Forelimb muscle (tissue), 1 donor: ENCODE data around the gene WDR73. TPM values are rescaled to one million over a fixed set of nuclear protein-coding genes. Genes with fewer than 3 reads are reported as not detected.
"Not testable (repeated sequence)": the region's sequence is repeated elsewhere in the genome, so short reads cannot be mapped to it uniquely, and the experiment has no call there.

Source experiments
- DNase-seq: peaks from one replicate; pipeline ENCODE4 v3.0.0-alpha.2; 2013; ENCODE audit warnings: low read depth
- polyA plus RNA-seq: library from polyadenylated mRNA; unstranded; fragments of 120-200 nt; gene quantifications from one replicate; pipeline ENCODE4 v1.2.1, GENCODE V29; 2013; ENCODE audit not compliant: insufficient read length

The WDR73 gene
- polyA plus RNA-seq: 16.9 TPM

- DNase-seq: peak; percentile 92
Measured at GRCh38 chr15:84653910-84654688, at the start of gene WDR73. Gene WDR73, minus strand, starts transcription at chr15:84654283. Its CDS starts 9 bp downstream, at chr15:84654274.

- DNase-seq: no peak
Measured at GRCh38 chr15:84703808-84704207, 49.7 kb upstream of the WDR73 start.

DNA sequence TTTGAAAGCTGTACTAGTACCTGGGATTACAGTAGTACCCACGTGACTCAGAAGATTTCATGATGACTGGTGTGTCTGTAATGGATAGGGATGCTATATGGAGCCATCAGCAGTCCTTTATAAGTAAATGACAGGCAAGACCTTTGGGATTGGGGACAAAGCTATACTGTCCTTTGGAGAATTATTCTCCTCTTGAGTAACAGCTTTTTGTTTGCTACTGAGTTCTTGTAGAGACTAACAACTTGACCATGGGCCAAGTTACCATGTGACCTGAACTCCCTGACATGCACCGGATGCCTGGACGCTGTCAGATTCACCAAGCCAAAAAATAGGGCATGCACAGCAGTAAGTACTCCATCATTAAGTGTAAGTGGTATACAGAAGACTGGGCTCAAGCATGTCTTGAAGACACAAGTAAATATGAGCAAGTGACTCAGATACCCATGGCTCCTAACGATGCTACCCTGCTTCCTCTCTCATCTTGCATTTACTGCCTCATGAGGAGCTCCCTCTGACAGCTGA lies 48.9 kb upstream of the WDR73 start:
- DNase-seq: no peak

DNA sequence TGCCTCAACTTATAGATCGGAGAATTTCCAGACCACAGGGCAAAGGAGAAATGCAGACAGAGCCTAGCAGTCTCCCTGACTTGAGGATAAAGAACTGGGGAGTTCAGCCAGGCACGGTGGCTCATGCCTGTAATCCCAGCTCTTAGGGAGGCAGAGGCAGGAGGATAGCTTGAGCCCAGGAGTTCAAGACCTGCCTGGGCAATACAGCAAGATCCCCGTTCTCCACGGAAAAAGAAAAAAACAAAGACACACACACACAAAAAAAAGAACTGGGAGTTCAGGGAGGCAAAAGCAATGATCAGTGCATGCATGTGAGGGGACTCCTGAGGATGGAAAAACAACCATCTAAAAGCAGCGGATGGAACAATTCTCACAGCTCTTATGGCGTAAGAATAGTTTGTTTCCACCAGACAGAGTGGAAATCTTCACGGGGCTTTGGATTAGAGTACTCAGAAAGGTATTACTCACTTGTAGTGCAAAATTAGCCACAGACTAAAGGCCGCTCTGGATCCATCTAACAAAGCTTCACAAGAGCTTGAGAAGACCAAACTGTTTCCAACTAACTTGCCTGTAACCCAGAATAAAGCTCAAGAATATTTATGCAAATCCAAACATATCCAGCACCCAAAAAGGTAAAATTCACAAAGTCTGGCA lies 45.6 kb upstream of the WDR73 start:
- DNase-seq: no peak

- DNase-seq: no peak
Measured at GRCh38 chr15:84697236-84697990, 43.3 kb upstream of the WDR73 start.

DNA sequence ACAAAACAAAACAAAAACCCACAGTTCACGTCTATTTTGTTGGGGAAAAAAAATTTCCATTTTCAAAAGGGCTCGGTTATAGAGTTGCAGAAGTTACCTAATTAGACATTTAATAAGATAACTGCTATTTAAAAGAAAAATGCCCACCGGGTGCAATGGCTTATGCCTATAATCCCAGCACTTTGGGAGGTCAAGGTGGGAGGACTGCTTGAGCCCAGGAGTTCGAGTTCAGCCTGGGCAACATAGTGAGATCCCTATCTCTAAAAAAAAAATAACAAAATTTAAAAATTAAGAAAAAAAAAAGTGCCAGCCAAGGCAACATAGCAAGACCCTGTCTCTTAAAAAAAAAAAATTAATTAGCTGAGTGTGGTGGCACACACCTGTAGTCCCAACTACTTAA lies 42.7 kb upstream of the WDR73 start:
- DNase-seq: no peak

- DNase-seq: no peak
Measured at GRCh38 chr15:84690342-84690741, 36.3 kb upstream of the WDR73 start.

GRCh38 chr15:84689858-84690257 lies 35.8 kb upstream of the WDR73 start:
- no peak for DNase-seq

GRCh38 chr15:84686446-84686845 lies 32.4 kb upstream of the WDR73 start:
- not testable (repeated sequence) for DNase-seq

- DNase-seq: no peak
Measured at GRCh38 chr15:84685304-84685703, 31.2 kb upstream of the WDR73 start.

- DNase-seq: no peak
Measured at GRCh38 chr15:84684092-84684491, 30.0 kb upstream of the WDR73 start.

DNA sequence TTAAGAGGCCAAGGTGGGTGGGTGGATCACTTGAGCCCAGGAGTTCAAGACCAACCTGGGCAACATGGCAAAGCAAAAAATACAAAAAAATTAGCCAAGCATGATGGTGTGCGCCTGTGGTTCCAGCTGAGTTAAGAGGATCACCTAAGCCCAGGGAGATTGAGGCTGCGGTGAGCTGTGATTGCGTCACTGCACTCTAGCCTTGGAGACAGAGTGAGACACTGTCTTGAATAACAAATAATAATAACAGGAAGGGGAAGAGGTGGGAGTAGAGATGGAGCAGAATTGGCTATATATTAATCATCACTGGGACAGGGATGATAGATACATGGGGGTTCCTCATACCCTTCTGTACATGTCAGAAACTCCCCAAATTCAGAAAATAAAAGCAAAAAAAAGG lies 27.7 kb upstream of the WDR73 start:
- DNase-seq: no peak

DNA sequence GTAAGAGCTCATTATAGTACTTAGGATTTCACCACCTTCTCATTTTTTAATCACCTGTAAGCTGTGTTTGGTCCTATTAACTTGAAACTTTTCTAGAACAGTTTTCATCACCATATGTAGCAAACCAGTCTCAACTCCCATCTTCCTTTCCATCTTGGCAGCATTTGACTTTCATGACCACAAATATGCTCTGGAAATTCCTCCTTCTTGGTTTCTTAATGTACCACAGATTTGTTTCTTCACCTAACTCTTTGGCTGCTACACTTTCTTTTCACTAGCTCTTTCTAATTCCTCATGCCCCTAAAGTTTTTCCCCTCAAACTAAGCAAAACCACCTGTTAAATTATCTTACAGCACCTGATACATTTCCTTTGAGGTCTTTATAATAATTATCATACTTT lies 17.1 kb upstream of the WDR73 start:
- DNase-seq: no peak

DNA sequence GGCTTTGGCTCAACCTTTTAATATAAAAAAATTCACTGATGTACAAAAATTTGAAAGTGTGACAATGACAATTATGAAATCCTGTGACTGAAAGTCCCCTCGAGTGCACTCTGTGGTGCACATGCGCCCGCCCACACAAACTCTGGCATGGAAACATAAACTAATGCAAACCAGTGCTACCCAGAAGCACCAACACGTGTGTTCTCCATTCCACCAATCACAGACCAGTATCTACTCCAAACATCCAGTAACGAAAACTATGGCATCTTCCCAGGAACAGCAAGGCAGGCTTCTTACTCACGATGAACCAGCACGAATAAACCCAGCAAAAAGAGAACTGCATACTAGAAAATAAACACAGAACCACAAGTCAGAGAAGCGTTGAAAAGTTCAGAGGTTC lies 15.6 kb upstream of the WDR73 start:
- DNase-seq: no peak

DNA sequence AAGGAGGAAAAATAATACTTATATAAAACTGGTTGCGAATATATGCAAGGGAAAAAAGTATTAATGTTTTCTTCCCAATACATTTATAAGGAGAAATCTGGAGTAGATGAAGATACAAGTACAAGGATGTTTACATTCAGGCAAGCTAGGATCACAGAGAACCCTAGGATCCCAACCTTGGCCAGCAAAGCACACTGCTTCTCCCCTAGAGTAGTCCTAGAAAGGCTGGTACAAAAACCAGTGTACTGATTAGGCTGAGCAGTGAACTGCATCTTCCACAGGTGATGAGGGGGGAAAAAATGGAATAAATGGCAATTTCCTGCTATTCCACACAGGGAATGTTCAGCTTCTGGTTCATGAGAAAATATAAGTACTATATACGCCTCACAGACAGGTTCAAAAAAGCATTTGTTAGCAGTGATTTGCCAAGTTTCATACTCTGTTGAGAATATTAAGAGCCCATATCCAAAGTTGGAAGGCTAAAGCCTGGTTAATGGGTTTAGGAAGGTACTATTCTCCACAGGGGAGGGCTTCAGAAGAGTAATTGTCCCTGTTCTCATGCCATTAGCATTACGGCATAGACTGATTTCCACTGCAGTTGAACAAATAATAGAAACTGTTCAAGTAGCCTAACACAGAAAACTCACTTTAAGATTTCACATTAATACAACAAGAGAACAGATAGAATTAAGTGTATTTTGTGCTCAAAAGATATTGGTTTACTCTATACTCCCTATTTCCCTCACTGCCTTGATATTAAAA lies 14.3 kb upstream of the WDR73 start:
- no peak for DNase-seq

DNA sequence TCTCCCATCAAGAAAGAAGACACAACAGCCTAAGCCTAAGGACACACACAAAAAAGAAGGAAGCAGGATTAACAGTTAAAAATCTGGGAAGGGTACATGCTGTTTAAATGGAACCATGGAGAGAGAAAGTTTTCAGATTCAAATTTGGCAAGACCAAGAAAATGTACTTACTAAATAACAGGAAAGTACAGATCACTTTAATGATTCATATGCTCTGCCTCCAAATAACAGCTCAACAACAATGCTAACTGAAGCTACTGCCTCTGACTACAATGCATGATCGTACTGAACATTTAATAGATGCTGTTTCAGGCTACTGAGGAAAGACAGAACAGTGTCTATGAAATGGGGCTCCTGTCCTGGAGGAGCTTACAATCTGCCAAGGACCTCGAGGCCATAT lies 12.3 kb upstream of the WDR73 start:
- no peak for DNase-seq

DNA sequence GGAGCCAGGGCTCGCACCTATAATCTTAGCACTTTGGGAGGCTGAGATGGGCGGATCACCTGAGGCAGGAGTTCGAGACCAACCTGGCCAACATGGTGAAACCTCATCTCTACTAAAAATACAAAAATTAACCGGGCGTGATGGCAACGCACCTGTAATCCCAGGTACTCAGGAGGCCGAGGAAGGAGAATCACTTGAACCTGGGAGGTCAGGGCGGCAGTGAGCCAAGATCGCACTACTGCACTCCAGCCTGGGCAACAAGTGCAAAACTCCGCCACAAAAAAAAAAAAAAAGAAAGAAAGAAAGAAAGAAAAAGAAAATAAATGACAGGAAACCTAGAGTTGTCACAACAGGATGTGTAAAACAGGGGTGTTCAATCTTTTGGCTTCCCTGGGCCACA lies 6.9 kb upstream of the WDR73 start:
- no peak for DNase-seq

DNA sequence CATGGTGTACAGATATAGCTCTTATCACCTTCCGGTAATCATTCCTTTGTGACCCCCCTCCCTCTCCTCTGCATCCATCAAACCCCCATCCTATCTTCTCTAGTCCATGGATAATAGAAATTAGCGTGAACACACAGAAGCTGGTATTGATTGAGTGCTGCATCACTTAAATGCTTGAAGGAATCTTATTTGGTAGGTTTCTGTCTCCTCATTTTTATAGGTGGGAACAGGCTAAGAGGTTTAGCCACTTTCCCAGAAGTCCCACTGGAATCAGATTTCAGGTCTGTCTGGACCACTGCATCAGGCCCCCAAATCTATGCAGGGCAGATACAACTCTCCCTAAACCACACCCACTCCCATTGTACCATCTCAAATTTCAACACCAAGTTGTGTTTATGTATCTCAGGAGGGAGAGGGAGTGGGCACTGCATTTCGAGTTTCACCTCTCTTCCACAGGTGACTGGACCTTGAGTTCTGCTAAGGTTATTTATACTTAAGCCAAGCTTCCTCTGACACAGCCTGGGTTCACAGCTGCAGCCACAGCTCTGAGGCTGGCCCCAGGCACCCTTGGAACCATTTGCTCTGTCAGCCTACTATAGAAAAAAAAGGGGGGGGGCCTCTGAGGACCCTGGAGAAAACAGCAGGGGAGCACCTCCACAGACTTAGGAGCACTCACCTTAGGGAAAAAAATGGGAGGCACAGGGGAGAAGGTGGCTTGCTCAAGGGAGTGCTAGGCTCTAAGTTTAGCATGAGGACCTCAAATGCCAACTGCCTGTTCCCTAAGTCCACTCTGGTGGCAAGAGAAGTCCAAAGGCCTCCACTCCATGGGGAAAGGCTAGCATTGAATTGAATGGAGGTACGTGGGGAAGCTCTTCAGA lies 6.1 kb upstream of the WDR73 start:
- DNase-seq: no peak

GRCh38 chr15:84658788-84659411 lies 4.8 kb upstream of the WDR73 start:
- no peak for DNase-seq
